ENCODE measurements around the gene UAP1.

The UAP1 gene

GRCh38 chr1:162537216-162537615, 24.3 kb upstream of the UAP1 start:
- Histone ChIP-seq H3K4me1 (ENCODE audit: insufficient read depth, low read length, poor library complexity, severe bottlenecking) (no peaks in the 10 kb centered on the region), H4K20me1 (ENCODE audit: insufficient read depth, low read length, poor library complexity, severe bottlenecking) (no peaks in the 10 kb centered on the region), H2AFZ (ENCODE audit: low read length) (no peak overlapping the region), H3F3A (ENCODE audit: low read depth) (no peaks in the 10 kb centered on the region), H3K9ac (ENCODE audit: low read depth, low read length, poor library complexity, severe bottlenecking) (no peak overlapping the region), H3K36me3 (ENCODE audit: insufficient read depth, low read length) (no peaks in the 10 kb centered on the region), H3K4me2 (ENCODE audit: low read depth, low read length, poor library complexity, severe bottlenecking) (no peak overlapping the region), H3K79me2 (ENCODE audit: insufficient read depth, low read length) (no peaks in the 10 kb centered on the region), H3K4me3 (ENCODE audit: low read length, poor library complexity, severe bottlenecking) (no peak overlapping the region), H3K27me3 (ENCODE audit: insufficient read depth, low read length, poor library complexity, severe bottlenecking) (no peaks in the 10 kb centered on the region), H3K9me3 (ENCODE audit: insufficient read depth, low read depth, low read length) (no peaks in the 10 kb centered on the region), H3K9me2 (replicated peaks; ENCODE audit: low read depth, low read length) (no peaks in the 10 kb centered on the region)
- TF ChIP-seq, protein P1, sequence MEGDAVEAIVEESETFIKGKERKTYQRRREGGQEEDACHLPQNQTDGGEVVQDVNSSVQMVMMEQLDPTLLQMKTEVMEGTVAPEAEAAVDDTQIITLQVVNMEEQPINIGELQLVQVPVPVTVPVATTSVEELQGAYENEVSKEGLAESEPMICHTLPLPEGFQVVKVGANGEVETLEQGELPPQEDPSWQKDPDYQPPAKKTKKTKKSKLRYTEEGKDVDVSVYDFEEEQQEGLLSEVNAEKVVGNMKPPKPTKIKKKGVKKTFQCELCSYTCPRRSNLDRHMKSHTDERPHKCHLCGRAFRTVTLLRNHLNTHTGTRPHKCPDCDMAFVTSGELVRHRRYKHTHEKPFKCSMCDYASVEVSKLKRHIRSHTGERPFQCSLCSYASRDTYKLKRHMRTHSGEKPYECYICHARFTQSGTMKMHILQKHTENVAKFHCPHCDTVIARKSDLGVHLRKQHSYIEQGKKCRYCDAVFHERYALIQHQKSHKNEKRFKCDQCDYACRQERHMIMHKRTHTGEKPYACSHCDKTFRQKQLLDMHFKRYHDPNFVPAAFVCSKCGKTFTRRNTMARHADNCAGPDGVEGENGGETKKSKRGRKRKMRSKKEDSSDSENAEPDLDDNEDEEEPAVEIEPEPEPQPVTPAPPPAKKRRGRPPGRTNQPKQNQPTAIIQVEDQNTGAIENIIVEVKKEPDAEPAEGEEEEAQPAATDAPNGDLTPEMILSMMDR (conservative IDR thresholded peaks at IDR 0.05; ENCODE audit: low read length): no peak
- no peak for TF ChIP-seq EZH2phosphoT487 (IDR thresholded peaks at IDR 0.05; ENCODE audit: borderline replicate concordance)

- H3K4me3 ChIP-seq (ENCODE audit: low read length, poor library complexity, severe bottlenecking): no peak overlapping the region
- H3K9ac ChIP-seq (ENCODE audit: low read depth, low read length, poor library complexity, severe bottlenecking): no peak overlapping the region
- H3K4me2 ChIP-seq (ENCODE audit: low read depth, low read length, poor library complexity, severe bottlenecking): no peak overlapping the region
- no peaks in the 10 kb centered on the region for H3K9me2 ChIP-seq (replicated peaks; ENCODE audit: low read depth, low read length)
- no peaks in the 10 kb centered on the region for H3F3A ChIP-seq (ENCODE audit: low read depth)
- no peaks in the 10 kb centered on the region for H3K27me3 ChIP-seq (ENCODE audit: insufficient read depth, low read length, poor library complexity, severe bottlenecking)
- H3K79me2 ChIP-seq (ENCODE audit: insufficient read depth, low read length): no peaks in the 10 kb centered on the region
- TF ChIP-seq EZH2phosphoT487 (IDR thresholded peaks at IDR 0.05; ENCODE audit: borderline replicate concordance): no peak
- TF ChIP-seq, protein P1 (conservative IDR thresholded peaks at IDR 0.05; ENCODE audit: low read length): no peak
- H3K36me3 ChIP-seq (ENCODE audit: insufficient read depth, low read length): no peaks in the 10 kb centered on the region
- H4K20me1 ChIP-seq (ENCODE audit: insufficient read depth, low read length, poor library complexity, severe bottlenecking): no peaks in the 10 kb centered on the region
- H3K9me3 ChIP-seq (ENCODE audit: insufficient read depth, low read depth, low read length): no peaks in the 10 kb centered on the region
- H3K4me1 ChIP-seq (ENCODE audit: insufficient read depth, low read length, poor library complexity, severe bottlenecking): no peaks in the 10 kb centered on the region
- H2AFZ ChIP-seq (ENCODE audit: low read length): no peak overlapping the region
These were observed 22.6 kb upstream of the UAP1 start for GRCh38 chr1:162538815-162539431.

- TF ChIP-seq, protein P1 (conservative IDR thresholded peaks at IDR 0.05; ENCODE audit: low read length): no peak
- Histone ChIP-seq H3F3A (ENCODE audit: low read depth) (no peaks in the 10 kb centered on the region), H3K79me2 (ENCODE audit: insufficient read depth, low read length) (no peaks in the 10 kb centered on the region), H2AFZ (ENCODE audit: low read length) (no peak overlapping the region), H3K36me3 (ENCODE audit: insufficient read depth, low read length) (no peaks in the 10 kb centered on the region), H3K4me2 (ENCODE audit: low read depth, low read length, poor library complexity, severe bottlenecking) (no peak overlapping the region), H3K27me3 (ENCODE audit: insufficient read depth, low read length, poor library complexity, severe bottlenecking) (no peaks in the 10 kb centered on the region), H3K9me3 (ENCODE audit: insufficient read depth, low read depth, low read length) (no peaks in the 10 kb centered on the region), H3K4me1 (ENCODE audit: insufficient read depth, low read length, poor library complexity, severe bottlenecking) (no peaks in the 10 kb centered on the region), H4K20me1 (ENCODE audit: insufficient read depth, low read length, poor library complexity, severe bottlenecking) (no peaks in the 10 kb centered on the region), H3K4me3 (ENCODE audit: low read length, poor library complexity, severe bottlenecking) (no peak overlapping the region), H3K9ac (ENCODE audit: low read depth, low read length, poor library complexity, severe bottlenecking) (no peak overlapping the region), H3K9me2 (replicated peaks; ENCODE audit: low read depth, low read length) (no peaks in the 10 kb centered on the region)
These were observed 19.8 kb upstream of the UAP1 start for GRCh38 chr1:162541619-162542141.

Measured in Loucy (cell line).